Brain pericyte (primary cell): ENCODE results near the gene GLRX.
"Not testable (repeated sequence)": the region's sequence is repeated elsewhere in the genome, so short reads cannot be mapped to it uniquely, and the experiment has no call there.

Experiments used
- DNase-seq: peaks from one replicate; pipeline ENCODE4 v3.0.0-alpha.2; 2012; ENCODE audit warnings: low read depth, low spot score

Gene GLRX

GRCh38 chr5:95852567-95852966, 30.0 kb upstream of the GLRX start:
- no peak for DNase-seq

- DNase-seq, result not testable (repeated sequence)
Observed at GRCh38 chr5:95851141-95851540, 28.6 kb upstream of the GLRX start.

GRCh38 chr5:95850391-95850894, 27.9 kb upstream of the GLRX start:
- DNase-seq, result no peak

- no peak for DNase-seq
Observed at GRCh38 chr5:95848701-95849100, 26.2 kb upstream of the GLRX start.

- DNase-seq, result no peak
Observed at GRCh38 chr5:95847261-95847592, 24.7 kb upstream of the GLRX start.

- peak; percentile 45 for DNase-seq
Observed at GRCh38 chr5:95846554-95847260, 24.2 kb upstream of the GLRX start.

- no peak for DNase-seq
Observed at GRCh38 chr5:95845391-95845790, 22.9 kb upstream of the GLRX start.

- no peak for DNase-seq
Observed at GRCh38 chr5:95843733-95844223, 21.3 kb upstream of the GLRX start.

- DNase-seq, result no peak
Observed at GRCh38 chr5:95842854-95843544, 20.5 kb upstream of the GLRX start.

GRCh38 chr5:95841914-95842812, 19.6 kb upstream of the GLRX start:
- no peak for DNase-seq

- DNase-seq, result no peak
Observed at GRCh38 chr5:95840956-95841705, 18.6 kb upstream of the GLRX start.

- no peak for DNase-seq
Observed at GRCh38 chr5:95839658-95840057, 17.1 kb upstream of the GLRX start.

GRCh38 chr5:95838556-95838955, 16.0 kb upstream of the GLRX start:
- DNase-seq, result no peak

GRCh38 chr5:95838001-95838520, 15.5 kb upstream of the GLRX start:
- no peak for DNase-seq

GRCh38 chr5:95837492-95837891, 15.0 kb upstream of the GLRX start:
- DNase-seq, result no peak

GRCh38 chr5:95836971-95837370, 14.4 kb upstream of the GLRX start:
- not testable (repeated sequence) for DNase-seq

- no peak for DNase-seq
Observed at GRCh38 chr5:95836544-95836943, 14.0 kb upstream of the GLRX start.

GRCh38 chr5:95835682-95836385, 13.3 kb upstream of the GLRX start:
- DNase-seq, result no peak

GRCh38 chr5:95832664-95833063, 10.1 kb upstream of the GLRX start:
- no peak for DNase-seq

GRCh38 chr5:95830226-95830625, 7.7 kb upstream of the GLRX start:
- DNase-seq, result no peak

- no peak for DNase-seq
Observed at GRCh38 chr5:95827892-95828246, 5.3 kb upstream of the GLRX start.
